HG02938 (cell line): ENCODE results near the gene ATP8A2.
"Not testable (repeated sequence)": the region's sequence is repeated elsewhere in the genome, so short reads cannot be mapped to it uniquely, and the experiment has no call there.

Source experiments
- ATAC-seq: cut with Tn5 transposase; IDR thresholded peaks from one replicate; pipeline ENCODE4 v1.9.1; 2021; ENCODE audit warnings: mild to moderate bottlenecking, moderate library complexity; ENCODE audit not compliant: unreplicated experiment

The ATP8A2 gene

DNA sequence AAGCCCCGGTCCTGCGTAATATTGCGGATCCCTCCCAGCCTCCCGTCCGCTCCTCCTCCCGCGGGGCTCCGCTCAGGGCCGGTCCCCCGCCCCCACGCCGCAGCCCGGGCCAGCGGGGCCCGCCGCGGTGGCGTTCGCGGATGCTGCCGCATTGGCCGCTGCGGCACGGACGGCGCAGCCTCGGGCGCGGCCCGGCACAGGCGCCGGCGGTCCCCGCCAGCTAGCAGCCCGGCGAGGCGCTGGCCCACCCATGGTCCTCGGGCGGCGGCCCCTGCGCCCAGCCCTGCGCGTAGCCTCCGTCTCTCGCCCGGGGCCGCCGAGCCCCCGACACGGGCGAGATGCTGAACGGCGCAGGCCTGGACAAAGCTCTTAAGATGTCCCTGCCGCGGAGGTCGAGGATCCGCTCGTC is at the start of gene ATP8A2:
TSS of gene ATP8A2 (plus strand) at position 100 of the 409 bp plus-strand sequence. CDS start at position 339, 239 bp downstream.
- no peak for ATAC-seq

DNA sequence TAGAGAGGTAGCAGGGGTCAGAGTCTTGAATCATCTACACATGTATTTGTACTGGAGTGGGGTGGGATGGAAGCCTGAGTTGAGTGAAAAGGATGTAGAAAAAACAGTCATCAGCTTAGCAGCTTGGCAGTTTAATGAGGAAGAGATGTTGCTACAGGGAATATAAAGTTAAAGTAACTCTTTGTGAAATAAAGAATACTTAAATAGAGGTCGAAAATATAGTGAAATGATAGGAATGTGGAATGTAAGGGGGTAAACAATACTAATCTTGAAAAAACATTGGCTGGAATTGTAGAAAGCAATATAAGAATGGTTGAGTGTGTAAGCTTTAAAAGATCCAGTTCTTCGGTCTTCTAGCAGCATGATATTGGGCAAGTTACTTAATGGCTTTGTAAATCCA is 47.7 kb upstream of the ATP8A2 start:
- no peak for ATAC-seq

DNA sequence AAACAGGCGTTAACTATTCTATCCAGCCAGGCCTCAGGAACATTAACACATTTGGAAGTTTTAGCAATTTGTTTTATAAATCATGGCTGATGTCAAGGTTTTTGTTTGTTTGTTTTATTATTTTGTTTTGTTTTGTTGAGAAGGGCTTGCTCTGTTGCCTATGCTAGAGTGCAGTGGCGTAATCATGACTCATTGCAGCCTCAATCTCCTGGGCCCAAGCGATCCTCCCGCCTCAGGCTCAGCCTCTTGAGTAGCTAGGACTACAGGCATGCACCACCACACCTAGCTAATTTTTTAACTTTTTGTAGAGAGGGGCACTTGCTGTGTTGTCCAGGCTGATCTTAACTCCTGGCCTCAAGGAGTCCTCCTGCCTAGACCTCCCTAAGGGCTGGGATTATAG is 42.1 kb upstream of the ATP8A2 start:
- ATAC-seq: no peak

DNA sequence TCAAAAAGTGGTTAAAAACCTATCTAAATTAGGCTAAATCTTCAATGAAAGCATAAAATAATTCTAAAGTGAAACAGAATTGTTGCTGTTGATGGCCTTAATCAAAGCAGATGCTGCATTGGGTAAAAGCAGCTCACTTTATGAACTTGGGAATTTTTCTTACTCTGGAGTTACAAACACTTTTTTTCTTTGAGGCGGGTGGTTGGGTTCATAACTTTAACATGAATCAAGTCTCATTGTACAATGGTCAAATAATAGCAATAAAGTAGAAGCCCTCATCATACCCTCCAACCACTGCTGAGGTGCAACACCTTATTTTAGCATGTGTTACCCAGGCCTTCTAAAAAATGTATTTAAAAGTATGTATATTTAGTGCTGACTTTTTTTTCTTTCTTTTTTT is 41.2 kb upstream of the ATP8A2 start:
- ATAC-seq: no peak

DNA sequence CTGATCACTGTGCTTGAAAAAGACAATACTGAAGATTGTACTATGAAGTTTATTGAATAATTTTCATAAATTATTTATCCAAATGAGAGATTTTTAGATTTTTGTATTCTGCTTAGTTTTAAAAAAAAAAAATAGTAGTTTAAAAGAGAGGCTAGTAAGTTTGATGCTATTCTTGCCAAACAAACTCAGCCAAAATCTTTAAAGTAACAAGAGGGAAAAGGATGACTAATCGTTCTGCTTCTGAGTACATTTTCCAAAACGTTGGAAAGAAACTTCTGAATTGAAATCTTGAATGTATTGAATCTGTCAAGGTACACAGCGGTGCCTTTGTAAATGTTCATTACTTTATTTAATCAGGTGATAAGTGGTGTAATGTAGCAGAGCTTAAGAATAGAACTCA is 35.9 kb upstream of the ATP8A2 start:
- ATAC-seq: no peak

DNA sequence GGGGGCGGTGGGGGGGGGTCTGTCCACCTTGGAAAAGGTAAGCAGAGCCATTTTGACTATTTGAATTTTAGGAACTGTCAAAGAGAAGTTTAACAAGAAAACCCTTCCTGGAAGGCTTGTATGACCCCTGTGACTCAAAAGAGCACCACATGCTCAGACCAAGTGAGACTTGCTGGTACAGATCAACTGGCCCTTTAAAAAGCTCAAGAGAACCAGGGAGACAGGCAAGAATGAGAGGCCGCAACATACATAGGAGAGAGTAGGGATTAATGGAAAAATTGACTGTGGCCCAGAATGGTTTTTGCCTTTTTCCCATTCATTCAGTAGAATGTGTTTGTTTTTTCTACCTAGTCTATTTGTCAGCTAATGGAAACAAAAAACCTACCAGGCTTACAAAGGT is 26.2 kb upstream of the ATP8A2 start:
- ATAC-seq: no peak

DNA sequence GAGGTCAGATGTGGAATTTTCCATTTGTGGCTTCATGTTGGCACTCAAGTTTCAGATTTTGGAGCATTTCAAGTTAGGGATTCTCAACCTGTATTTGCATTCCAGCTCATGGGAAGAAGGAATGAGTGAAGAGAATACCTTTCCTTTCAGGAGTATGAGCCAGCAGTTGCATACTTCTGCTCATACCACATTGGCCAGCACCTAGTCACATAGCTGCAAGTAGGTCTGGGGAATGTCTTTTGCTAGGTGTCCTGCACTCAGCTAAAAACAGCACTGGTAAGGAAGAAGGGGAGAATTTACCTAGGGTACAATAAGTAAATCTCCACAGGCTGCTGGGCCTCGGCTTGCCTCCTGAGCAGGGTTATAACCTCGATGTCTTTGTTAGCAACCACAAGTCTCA is 24.6 kb upstream of the ATP8A2 start:
- ATAC-seq: no peak

DNA sequence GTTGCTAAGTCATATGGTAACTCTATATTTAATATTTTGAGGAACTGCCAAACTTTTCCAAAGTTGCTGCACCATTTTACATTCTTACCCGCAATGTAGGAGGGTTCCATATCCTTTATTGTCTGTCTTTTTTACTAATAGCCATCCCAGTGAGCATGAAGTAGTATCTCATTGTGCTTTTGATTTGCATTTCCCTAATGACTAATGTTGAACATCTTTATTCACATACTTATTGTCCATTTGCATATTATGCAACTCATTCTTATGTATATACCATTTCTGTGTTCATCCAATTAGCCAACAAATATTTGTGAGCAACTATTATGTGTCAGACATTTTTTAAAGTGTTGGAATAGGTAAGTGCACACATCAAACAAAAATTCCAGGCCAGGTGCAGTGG is 20.4 kb upstream of the ATP8A2 start:
- no peak for ATAC-seq

DNA sequence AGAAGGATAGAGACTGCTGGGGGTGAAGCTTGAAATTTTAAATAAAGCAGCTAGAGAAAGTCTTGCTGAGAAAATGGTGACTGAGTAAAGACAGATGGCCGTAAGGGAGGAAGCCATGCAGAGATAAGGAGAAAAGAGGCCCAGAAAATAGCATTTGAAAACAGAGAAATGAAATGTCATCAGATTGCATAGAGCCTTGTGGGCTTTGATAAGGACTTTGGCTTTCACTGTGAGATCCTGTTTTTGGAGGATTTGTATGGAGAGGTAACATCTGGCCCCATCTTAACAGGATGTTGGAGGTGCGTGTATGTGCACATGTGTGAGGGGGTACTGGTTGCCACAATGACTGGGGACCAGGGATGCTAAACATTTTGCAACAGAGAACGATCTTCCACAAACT is 19.5 kb upstream of the ATP8A2 start:
- no peak for ATAC-seq

DNA sequence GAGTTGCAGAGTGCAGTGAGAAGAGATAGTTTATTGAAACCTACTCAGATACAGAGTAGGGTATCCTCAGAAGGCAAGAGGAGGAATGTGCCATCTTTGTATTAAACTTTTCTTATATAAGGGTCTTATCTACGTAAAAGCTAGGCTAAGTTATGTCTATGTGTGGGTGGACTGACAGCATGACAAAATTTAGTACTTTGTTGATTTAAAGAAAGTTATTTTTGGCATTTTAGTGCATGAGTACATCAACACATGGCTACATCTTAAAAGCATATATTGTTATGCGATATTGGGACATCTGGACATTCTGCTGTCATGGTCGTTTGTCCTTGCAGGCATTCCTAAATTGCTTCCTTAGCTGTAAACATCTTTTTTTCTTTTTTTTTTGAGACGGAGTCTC is 19.0 kb upstream of the ATP8A2 start:
- ATAC-seq: no peak

DNA sequence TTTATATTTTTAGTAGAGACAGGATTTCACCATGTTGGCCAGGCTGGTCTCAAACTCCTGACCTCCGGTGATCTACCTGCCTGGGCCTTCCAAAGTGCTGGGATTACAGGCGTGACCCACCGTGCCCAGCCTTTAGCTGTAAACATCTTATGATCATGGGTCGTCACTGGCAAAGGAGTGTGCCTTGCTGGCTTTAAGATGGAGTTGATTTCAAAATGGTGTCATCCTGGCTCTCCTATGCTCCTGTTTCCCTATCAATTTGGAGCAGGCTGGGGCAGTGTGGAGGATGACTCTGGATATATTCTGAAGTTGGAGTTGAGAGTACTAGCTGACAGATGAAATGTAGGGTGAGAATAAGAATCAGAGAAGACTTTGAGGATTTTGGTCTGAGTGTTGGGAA is 18.4 kb upstream of the ATP8A2 start:
- ATAC-seq: no peak

DNA sequence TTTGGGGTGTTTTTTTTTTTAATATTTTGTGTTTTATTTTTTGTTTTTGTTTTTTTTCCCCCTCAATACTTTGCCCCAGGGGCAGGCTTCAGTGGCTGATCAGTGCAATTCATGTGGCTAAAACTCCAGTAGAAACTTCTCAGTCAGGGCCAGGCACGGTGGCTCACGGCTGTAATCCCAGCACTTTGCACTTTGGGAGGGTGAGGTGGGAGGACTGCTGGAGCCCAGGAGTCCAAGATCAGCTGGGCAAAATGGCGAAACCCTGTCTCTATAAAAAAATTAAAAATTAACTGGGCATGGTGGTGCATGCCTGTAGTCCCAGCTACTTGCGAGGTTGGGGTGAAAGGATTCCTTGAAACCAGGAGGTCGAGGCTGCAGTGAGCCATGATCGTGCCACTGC is 17.4 kb upstream of the ATP8A2 start:
- ATAC-seq: no peak

DNA sequence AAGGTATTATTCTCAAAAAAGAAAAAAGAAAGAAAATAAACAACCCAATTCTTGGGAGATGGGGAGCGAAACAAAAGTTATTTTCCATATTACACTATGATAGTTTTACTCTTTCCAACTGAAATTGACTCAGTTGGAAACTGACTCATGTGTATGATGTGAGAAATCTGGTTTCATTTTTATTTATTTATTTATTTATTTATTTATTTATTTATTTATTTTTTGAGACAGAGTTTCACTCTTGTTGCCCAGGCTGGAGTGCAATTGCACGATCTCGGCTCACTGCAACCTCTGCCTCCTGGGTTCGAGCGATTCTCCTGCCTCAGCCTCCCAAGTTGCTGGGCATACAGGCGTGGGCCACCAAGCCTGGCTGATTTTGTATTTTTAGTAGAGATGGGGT is 11.3 kb upstream of the ATP8A2 start:
- ATAC-seq: not testable (repeated sequence)

DNA sequence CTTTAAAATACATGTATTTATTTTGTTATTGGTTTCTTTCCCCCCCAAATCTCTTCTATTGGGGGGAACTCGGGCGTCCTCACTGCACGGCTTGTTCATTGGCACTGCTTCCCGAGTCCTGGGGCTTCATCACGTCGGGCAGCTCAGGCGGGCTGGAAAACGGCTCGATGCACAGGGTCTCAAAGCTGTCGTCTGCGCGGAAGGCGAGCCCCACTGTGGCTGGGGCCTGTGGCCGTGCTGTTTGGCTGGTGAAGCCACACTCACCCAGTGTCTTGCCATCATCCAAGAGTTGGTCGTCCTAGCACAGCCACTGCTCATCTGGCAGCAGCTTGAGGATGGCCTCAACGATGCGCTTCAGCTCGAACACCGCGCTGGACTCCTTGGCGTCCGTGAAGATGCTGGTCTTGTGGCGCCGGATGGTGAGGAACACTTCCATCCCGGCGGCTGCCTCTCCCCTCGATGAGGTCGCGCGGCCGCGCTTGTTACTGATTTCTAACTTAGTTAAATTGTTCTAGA is 6.0 kb upstream of the ATP8A2 start:
- ATAC-seq: no peak

DNA sequence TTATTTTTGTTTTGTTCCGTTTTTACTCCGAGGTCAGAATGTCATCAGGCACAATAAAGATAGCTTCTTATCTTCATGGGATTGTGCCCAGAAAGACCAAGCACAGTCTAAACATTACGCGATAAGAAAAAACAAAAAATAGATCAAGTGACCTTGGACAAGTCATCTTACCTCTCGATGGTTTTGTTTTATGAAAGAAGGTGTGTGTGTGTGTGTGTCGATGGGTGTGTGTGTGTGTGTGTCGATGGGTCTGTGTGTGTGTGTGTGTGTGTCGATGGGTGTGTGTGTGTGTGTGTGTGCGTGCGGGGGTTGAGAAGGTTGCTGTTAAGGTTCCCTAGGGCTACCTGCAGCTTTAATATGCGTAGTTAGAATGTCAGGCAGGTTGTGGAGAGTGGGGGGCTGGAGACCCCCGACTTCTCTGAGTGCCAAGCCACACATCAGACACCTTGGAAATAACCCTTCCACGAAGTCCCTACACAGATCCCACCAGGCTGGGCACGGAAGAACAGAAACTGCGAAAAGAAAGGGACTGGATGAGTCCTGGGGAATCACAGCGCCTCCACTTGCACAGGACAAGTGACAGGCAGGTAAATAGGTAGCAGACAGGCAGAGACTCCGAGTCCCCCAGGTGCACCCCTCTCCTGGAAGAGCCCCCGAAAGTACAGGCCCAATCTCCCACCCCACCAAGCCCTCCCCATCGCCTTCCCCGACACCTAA is 458 bp upstream of the ATP8A2 start:
- ATAC-seq: no peak

DNA sequence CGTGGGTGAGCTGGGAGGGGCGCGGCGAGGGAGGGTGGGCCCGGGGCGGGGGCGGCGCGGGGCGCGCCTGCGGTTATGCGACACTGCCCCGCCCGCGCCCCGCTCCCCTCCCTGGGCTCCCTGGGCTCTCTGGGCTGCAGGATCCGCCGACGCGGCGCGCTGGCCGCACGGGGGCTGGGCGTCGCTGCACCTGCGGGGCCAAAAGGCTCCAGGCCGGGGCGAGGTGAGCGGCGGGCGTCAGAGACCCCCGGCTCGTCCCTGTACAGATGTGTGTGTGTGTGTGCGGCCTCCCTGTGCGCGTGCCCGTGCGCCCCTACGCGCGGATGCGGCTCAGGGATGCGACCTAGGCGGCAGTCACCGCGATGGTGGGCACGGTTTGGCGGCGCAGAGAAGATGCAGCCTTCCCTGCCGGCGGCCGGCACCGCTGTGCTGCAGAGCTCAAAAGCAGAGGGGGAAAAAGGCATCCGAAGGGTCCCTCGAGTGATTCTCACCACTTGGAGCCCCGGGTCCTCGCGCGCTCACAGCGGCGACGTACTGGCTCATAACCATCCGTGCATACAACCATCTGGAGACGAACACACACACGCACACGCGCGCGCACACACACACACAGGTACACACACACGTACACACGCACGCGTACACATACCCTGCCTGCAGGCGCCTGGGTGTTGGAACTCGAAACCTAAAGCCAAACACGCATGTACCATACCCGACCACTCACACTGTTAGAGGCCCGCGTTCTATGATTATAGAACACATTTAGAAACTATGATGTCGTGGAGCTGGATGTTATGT is 709 bp downstream of the ATP8A2 start:
- no peak for ATAC-seq

DNA sequence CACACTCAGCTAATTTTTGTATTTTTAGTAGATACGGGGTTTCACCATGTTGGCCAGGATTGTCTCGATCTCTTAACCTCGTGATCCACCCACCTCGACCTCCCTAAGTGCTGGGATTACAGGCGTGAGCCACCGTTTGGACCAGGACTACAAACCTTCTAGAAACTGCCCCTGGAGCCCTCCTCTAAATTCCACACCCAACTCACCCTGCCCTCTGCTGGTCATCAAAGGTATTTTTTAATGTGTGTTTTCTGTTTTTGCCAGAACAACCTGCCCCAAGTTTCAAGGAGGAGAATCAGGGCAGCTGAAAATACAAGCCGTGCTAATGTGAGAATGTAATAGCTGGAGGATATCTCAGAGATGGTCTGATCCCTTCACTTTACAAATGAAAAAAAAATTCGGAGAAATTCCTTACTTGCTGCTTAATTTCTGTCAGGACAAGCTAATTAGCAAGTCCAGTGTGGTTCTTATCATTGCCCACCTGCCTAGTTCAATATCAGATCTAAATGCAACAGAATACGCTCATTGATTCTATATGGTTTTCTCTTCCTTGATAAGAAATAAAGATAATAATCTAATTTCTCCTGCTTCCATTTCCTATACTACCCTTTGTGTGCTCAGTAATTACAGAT is 4.1 kb downstream of the ATP8A2 start:
- no peak for ATAC-seq

DNA sequence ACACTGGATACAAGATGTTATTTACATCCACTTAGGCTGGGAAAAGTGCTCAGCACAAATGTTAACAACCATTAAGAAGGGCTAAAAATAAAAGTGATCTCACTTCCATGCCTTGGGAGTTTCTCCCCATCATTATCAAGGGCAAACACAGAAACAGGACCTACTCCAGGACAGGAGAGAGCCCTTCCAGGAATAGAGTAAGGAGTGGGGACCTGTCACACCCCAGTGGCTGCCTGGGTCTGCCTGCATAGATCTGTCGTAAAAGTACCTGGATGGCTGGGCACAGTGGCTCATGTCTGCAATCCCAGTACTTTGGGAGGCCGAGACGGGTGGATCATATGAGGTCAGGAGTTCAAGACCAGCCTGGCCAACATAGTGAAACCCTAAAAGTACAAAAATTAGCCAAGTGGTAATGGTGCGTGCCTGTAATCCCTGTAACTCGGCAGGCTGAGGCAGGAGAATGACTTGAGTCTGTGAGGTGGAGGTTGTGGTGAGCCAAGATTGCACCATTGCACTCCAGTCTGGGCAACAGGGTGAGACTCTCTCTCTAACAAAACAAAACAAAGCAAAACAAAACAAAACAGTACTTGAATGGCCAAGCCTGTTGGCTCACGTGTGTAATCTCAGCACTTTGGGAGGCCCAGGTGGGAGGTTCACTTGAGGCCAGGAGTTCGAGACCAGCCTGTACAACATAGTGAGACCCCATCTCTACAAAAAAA is 5.6 kb downstream of the ATP8A2 start:
- no peak for ATAC-seq

DNA sequence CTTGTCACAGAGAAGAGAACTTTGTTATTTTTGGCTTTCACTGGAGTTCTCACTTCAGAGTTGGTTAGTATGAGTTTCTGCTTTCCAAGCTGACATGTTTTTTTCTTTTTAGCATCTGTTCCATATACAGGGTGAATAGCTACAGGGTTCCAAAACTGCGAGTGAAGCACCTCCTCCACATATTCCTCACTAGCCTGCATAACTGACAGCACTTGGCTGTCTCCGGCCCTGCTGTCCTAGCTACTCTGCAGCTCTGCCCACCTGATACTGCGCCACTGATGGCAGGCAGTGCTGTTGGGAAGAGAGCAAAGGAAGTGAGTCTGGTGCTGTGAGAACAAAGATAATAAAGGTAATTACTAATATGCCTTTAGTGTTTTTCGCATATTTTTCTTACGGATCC is 6.8 kb downstream of the ATP8A2 start:
- ATAC-seq: no peak

DNA sequence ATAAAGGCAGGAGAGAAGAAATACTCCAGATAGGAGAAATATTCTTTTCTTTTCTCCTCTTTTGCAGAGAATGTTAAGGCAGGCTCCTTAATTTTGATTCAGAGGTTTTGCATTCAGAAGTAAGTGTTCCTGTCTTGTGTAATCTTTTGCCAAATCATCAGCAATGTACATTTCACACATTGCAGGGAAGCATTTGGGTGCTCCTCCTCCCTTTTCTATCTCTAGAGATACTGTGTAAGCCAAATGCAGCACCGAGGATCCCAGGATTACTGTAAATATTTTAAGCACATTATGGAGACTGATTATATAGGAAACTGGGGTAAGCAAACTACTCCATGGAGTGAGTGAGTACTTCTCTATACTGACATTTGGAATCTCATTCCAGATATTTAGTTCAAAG is 7.2 kb downstream of the ATP8A2 start:
- no peak for ATAC-seq

DNA sequence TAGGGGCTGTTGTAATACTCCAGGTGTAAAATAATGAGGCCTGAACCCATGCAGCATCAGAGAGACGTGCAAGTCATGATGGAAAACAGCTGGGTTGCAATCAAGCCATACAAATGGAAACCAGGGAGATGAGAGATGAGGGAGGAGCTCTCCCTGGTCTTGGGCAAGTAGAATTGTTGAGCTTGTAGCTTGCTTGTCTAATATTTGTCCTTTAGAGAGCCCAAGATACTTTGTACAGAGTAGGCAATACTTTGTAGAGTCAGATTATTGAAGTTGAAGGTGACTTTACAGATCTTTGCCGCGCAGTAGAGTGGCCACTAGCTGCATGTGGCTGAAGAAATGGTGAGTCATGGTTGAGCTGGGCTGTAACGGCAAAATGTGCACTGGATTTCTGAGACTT is 8.3 kb downstream of the ATP8A2 start:
- ATAC-seq: no peak
